CD4-positive, alpha-beta T cell (primary cell): ENCODE results near the gene CFAP410. TPM values are rescaled to one million over a fixed set of nuclear protein-coding genes. Genes with fewer than 3 reads are reported as not detected.

Source experiments
- ATAC-seq: fragments of 200-7000 bp; cut with Tn5 transposase; one replicate; pipeline ENCODE4 v1.10.0; 2022; ENCODE audit warnings: mild to moderate bottlenecking; ENCODE audit not compliant: poor library complexity
- CTCF ChIA-PET: fragments of 350-600 bp; sonication (Branson Sonifier 250); formaldehyde crosslinking; loops from one replicate; lab custom pipeline; 2021; ENCODE audit warnings: antibody characterized with exemption, inconsistent platforms; lab: Charles Lee
- POLR2A ChIA-PET: fragments of 350-600 bp; sonication (Branson Sonifier 250); formaldehyde crosslinking; loops from one replicate; lab custom pipeline; 2021; ENCODE audit warnings: antibody characterized with exemption, inconsistent platforms; lab: Charles Lee
- DNase-seq, 14 experiments: peaks; one replicate each; pipeline ENCODE4 v3.0.0-alpha.2; 2013 to 2020; ENCODE audit warnings: mixed read lengths in 2 of 14
- H3K27ac ChIP-seq, 2 donors: one replicate each; pipeline versions ENCODE4 v1.5.1 to v1.7.0; 2013; ENCODE audit warnings: low read length in 2 of 2, low read depth in 1 of 2, mild to moderate bottlenecking in 1 of 2
- H3K27me3 ChIP-seq, 2 experiments: 1 replicate in 1 of 2; 2 replicates in 1 of 2; pipeline versions ENCODE4 v1.6.1 to v1.7.0; 2013; ENCODE audit warnings: low read length in 2 of 2, control low read depth in 1 of 2, mild to moderate bottlenecking in 1 of 2, moderate library complexity in 1 of 2; ENCODE audit not compliant: insufficient read depth in 2 of 2, control insufficient read depth in 1 of 2
- H3K36me3 ChIP-seq: one replicate; pipeline ENCODE4 v1.6.1; 2013; ENCODE audit warnings: low read length, control low read depth; ENCODE audit not compliant: insufficient read depth
- H3K4me1 ChIP-seq: one replicate; pipeline ENCODE4 v1.6.1; 2013; ENCODE audit warnings: low read length, control low read depth; ENCODE audit not compliant: insufficient read depth
- H3K4me3 ChIP-seq: one replicate; pipeline ENCODE4 v1.5.1; 2013; ENCODE audit warnings: mild to moderate bottlenecking, low read length, moderate library complexity
- H3K9me3 ChIP-seq, 2 experiments: 1 replicate in 1 of 2; 2 replicates in 1 of 2; pipeline versions ENCODE4 v1.6.1 to v1.7.0; 2013; ENCODE audit warnings: low read length in 2 of 2, mild to moderate bottlenecking in 2 of 2, control low read depth in 1 of 2, moderate library complexity in 1 of 2; ENCODE audit not compliant: control insufficient read depth in 1 of 2, insufficient read depth in 1 of 2
- H3K27ac Mint-ChIP-seq: one replicate; pipeline ENCODE4 v1.8.0; 2020; ENCODE audit warnings: mixed read lengths
- H3K27me3 Mint-ChIP-seq: one replicate; pipeline ENCODE4 v1.8.0; 2021; ENCODE audit warnings: mixed read lengths
- H3K36me3 Mint-ChIP-seq: one replicate; pipeline ENCODE4 v1.8.0; 2021; ENCODE audit warnings: low read depth, mixed read lengths
- H3K4me1 Mint-ChIP-seq: one replicate; pipeline ENCODE4 v1.8.0; 2021; ENCODE audit warnings: low read depth, mixed read lengths
- H3K4me3 Mint-ChIP-seq: one replicate; pipeline ENCODE4 v1.8.0; 2020; ENCODE audit warnings: mild to moderate bottlenecking, mixed read lengths
- H3K9me3 Mint-ChIP-seq: one replicate; pipeline ENCODE4 v1.8.0; 2020; ENCODE audit warnings: mixed read lengths
- CTCF ChIP-seq: fragments of 200-600 bp; IDR thresholded peaks from one replicate; pipeline ENCODE4 v1.8.0; 2022; ENCODE audit warnings: antibody characterized with exemption, mild to moderate bottlenecking
- intact Hi-C, 2 experiments: fragments of 100-400 bp; cut with DNase I in 1 of 2; cut with micrococcal nuclease in 1 of 2; formaldehyde crosslinking; loops; one replicate each; pipeline versions ENCODE4 v1.15.1 to v1.9.0; 2023 to 2025; cut with DNase I, micrococcal nuclease
- total RNA-seq, 174 experiments: library from RNA in 2 of 174; stranded (reverse) in 2 of 174; gene quantifications; one replicate each; pipeline ENCODE4 v1.2.3 and lab custom pipeline; 2021 to 2026

Gene CFAP410
- total RNA-seq, 2 experiments from 2014 or later: 50.1 to 51.6 TPM

GRCh38 chr21:44292812-44293195 lies 46.4 kb downstream of the CFAP410 start:
- peaks cover 16% of the 10 kb centered on the region for H3K4me1 Mint-ChIP-seq
- no peaks in the 10 kb centered on the region for H3K9me3 Mint-ChIP-seq
- ChIA-PET CTCF (no interaction called here), POLR2A (no interaction called here)
- Histone ChIP-seq H3K27me3 (no peaks in the 10 kb centered on the region), H3K27ac (no peak overlapping the region), H3K9me3 (peaks cover 0 to 7% of the 10 kb centered on the region in 2 experiments), H3K4me3 (peak overlapping the region; percentile 14), H3K4me1 (peaks cover 62% of the 10 kb centered on the region), H3K36me3 (no peaks in the 10 kb centered on the region)
- no peak overlapping the region for H3K27ac Mint-ChIP-seq
- no peak for TF ChIP-seq CTCF
- DNase-seq (no peak), ATAC-seq (no peak)
- intact Hi-C loops: no loop called here
- H3K27me3 Mint-ChIP-seq: peaks cover 1% of the 10 kb centered on the region
- no peaks in the 10 kb centered on the region for H3K36me3 Mint-ChIP-seq
- no peak overlapping the region for H3K4me3 Mint-ChIP-seq

DNA sequence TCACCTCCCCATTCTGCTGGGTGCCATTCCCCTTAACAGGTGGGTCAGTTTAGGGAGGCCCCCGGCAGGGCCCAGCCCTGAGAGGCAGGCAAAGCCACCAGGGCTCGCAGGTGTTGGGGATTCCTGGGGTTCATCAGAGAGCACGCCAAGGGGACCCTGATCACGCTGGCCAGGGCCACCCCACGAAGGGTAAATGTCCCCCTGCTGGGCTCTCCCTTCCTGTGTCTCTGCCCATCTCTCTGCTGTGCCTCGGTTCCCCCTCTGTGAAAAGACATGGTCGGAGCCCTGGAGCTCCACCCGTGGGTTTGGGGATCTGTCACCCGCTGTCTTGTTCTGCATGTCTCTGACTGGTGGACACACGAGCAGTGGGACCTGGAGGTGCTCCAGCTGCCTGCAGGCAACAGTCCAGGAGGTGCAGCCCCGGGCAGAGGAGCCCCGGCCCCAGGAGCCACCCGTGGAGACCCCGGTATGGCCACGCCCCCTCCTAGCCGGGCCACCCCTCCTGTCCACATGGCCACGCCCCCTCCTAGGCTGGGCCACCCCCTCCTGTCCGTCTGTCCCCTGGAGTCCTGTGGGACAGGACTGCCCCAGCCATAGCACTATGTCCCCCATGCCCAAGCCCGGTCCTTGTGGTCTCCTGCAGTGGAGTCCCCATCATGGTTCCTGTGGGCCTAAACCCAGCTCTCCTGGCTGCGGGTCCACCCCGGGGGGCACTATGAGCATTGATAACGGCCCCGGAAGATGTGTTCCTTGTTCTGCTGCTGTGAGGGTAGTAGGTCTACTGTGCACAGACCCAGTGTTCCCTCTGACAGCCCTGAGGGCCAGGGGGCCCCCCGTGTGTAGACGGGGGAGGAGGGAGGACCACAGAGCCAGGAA lies 47.0 kb downstream of the CFAP410 start:
- DNase-seq: no peak
- Histone ChIP-seq H3K27me3 (no peaks in the 10 kb centered on the region), H3K9me3 (peaks cover 0 to 7% of the 10 kb centered on the region in 2 experiments), H3K27ac (no peak overlapping the region), H3K36me3 (no peaks in the 10 kb centered on the region), H3K4me1 (peaks cover 56% of the 10 kb centered on the region), H3K4me3 (peak overlapping the region; percentile 14)
- CTCF ChIA-PET: no interaction called here
- peaks cover 4% of the 10 kb centered on the region for H3K27me3 Mint-ChIP-seq
- POLR2A ChIA-PET: no interaction called here
- H3K27ac Mint-ChIP-seq: peak overlapping the region; percentile 39
- peak overlapping the region; percentile 38 for H3K4me3 Mint-ChIP-seq
- no peaks in the 10 kb centered on the region for H3K36me3 Mint-ChIP-seq
- intact Hi-C loops: no loop called here
- no peak for ATAC-seq
- no peaks in the 10 kb centered on the region for H3K9me3 Mint-ChIP-seq
- TF ChIP-seq CTCF: no peak
- peaks cover 10% of the 10 kb centered on the region for H3K4me1 Mint-ChIP-seq

DNA sequence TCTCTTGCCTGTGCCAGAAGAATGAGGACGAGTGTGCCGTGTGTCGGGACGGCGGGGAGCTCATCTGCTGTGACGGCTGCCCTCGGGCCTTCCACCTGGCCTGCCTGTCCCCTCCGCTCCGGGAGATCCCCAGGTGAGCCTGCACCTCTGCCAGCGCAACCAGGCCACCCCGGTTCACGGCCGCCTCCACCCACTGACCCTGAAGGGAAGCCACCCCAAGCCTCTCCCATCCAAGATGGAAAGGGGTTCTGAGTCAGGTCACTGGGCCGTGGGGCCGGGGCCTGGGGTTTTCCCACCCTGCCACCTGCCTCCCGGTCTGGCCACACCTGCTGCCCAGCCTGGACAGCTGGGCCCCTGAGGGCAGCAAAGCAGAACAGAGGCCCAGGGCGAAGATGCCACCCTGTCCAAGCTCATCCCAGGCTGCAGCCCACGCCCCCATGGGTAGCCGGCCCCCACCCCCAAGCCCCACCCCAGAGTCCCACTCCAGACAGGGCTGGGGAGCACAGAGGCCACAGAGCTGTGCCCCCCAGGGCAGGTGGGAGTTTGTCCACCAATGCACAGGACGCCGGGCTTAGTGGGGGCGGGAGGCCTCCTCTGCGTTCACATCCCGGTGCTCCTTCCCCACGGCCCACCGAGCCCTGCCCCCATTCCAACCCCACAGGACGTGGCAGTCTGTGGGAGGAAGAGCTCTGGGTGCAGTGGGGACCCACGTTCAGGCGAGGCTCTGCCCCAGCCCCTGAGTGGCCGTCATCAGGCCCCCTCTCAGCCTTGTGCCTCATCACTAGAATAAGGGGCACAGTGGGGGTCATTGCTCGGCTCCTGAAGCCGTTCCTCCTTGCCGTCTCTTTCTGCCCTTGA lies 47.9 kb downstream of the CFAP410 start:
- peaks cover 4% of the 10 kb centered on the region for H3K27me3 Mint-ChIP-seq
- intact Hi-C loops: no loop called here
- H3K4me3 ChIP-seq: no peak overlapping the region
- ATAC-seq (no peak), DNase-seq (no peak)
- H3K4me1 Mint-ChIP-seq: peaks cover 10% of the 10 kb centered on the region
- H3K27ac ChIP-seq: no peak overlapping the region
- no peaks in the 10 kb centered on the region for H3K36me3 ChIP-seq
- POLR2A ChIA-PET: no interaction called here
- no peak for TF ChIP-seq CTCF
- H3K9me3 Mint-ChIP-seq: no peaks in the 10 kb centered on the region
- H3K9me3 ChIP-seq: peaks cover 0 to 7% of the 10 kb centered on the region in 2 experiments
- H3K4me3 Mint-ChIP-seq: no peak overlapping the region
- peaks cover 56% of the 10 kb centered on the region for H3K4me1 ChIP-seq
- no peaks in the 10 kb centered on the region for H3K27me3 ChIP-seq
- no peak overlapping the region for H3K27ac Mint-ChIP-seq
- H3K36me3 Mint-ChIP-seq: no peaks in the 10 kb centered on the region
- CTCF ChIA-PET: no interaction called here
